ENCODE measurements around the gene ACTR2.

- TF ChIP-seq, protein P1, sequence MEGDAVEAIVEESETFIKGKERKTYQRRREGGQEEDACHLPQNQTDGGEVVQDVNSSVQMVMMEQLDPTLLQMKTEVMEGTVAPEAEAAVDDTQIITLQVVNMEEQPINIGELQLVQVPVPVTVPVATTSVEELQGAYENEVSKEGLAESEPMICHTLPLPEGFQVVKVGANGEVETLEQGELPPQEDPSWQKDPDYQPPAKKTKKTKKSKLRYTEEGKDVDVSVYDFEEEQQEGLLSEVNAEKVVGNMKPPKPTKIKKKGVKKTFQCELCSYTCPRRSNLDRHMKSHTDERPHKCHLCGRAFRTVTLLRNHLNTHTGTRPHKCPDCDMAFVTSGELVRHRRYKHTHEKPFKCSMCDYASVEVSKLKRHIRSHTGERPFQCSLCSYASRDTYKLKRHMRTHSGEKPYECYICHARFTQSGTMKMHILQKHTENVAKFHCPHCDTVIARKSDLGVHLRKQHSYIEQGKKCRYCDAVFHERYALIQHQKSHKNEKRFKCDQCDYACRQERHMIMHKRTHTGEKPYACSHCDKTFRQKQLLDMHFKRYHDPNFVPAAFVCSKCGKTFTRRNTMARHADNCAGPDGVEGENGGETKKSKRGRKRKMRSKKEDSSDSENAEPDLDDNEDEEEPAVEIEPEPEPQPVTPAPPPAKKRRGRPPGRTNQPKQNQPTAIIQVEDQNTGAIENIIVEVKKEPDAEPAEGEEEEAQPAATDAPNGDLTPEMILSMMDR (IDR thresholded peaks at IDR 0.05): no peak
- TF ChIP-seq POLR2AphosphoS5 (IDR thresholded peaks at IDR 0.05; ENCODE audit: low read depth, low read length) (no peak), SIN3A (IDR thresholded peaks at IDR 0.05; ENCODE audit: borderline replicate concordance, insufficient read depth, low read depth, low read length) (no peak), TCF7L2 (IDR thresholded peaks at IDR 0.05; ENCODE audit: low read depth, low read length) (no peak)
- TF ChIP-seq, protein P2, sequence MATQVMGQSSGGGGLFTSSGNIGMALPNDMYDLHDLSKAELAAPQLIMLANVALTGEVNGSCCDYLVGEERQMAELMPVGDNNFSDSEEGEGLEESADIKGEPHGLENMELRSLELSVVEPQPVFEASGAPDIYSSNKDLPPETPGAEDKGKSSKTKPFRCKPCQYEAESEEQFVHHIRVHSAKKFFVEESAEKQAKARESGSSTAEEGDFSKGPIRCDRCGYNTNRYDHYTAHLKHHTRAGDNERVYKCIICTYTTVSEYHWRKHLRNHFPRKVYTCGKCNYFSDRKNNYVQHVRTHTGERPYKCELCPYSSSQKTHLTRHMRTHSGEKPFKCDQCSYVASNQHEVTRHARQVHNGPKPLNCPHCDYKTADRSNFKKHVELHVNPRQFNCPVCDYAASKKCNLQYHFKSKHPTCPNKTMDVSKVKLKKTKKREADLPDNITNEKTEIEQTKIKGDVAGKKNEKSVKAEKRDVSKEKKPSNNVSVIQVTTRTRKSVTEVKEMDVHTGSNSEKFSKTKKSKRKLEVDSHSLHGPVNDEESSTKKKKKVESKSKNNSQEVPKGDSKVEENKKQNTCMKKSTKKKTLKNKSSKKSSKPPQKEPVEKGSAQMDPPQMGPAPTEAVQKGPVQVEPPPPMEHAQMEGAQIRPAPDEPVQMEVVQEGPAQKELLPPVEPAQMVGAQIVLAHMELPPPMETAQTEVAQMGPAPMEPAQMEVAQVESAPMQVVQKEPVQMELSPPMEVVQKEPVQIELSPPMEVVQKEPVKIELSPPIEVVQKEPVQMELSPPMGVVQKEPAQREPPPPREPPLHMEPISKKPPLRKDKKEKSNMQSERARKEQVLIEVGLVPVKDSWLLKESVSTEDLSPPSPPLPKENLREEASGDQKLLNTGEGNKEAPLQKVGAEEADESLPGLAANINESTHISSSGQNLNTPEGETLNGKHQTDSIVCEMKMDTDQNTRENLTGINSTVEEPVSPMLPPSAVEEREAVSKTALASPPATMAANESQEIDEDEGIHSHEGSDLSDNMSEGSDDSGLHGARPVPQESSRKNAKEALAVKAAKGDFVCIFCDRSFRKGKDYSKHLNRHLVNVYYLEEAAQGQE (IDR thresholded peaks at IDR 0.05; ENCODE audit: insufficient read depth in 1 of 2, low read depth in 2 of 2, low read length in 1 of 2): no peak
Observed at GRCh38 chr2:65193446-65193845, 34.2 kb upstream of the ACTR2 start.
